Measurements from ENCODE around the gene CRADD.
"Not testable (repeated sequence)": the region's sequence is repeated elsewhere in the genome, so short reads cannot be mapped to it uniquely, and the experiment has no call there.

The CRADD gene

DNA sequence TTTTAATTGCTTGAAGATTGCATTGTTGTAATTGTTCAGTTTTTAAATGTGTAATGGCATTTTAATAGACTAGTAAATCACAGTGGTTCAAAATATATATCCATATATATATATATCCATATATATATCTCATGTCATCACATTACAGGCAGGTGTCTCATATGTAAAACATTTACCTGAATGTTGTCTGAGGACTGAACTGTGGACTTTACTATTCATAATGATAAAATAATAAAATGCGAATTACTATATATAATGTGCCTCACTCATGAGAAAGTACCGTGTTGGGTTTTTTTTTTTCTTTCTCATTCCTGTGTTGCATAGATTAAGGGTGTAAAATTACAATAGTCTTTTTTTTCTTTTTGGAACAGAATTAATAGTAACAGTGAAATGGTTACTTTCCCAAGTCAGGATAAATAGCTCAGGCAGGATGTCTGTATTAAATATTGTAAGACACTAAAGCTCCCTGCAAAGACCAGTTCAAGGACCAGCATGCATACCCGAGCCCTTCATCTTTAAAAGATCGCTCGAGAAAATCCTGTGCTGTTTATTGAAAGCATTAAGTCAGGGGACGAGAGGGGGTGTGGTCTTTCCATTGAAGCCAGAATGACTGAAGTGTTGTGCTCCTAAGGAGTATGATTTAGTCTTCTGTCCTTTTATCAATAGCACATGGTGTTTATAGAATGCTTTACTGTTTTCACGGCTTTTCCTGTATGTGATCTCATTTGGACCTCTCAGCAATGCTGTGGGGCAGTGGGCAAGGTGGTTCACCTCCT is 173.5 kb downstream of the CRADD start:
- no peak for DNase-seq

DNA sequence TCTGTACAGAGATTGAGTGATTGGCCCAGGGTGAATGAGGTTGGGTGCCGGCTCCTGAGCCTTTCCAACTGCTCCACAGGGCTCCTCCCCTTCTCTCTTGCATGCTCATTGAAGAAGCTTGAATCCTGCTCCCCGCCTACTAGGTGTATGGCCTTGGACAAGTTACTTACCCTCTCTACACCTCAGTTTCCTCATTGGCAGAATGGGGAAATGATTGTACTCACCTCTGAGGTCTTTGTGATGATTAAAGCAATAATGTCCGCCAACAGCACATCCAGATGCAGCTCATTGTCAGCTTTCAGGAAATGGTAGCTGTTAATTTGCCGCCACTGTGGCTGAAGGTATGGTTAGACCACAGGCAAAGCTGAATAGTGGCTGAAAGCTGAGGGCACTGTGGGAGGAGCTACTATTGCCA is 174.1 kb downstream of the CRADD start:
- peak; percentile 27 to 29 for DNase-seq

DNA sequence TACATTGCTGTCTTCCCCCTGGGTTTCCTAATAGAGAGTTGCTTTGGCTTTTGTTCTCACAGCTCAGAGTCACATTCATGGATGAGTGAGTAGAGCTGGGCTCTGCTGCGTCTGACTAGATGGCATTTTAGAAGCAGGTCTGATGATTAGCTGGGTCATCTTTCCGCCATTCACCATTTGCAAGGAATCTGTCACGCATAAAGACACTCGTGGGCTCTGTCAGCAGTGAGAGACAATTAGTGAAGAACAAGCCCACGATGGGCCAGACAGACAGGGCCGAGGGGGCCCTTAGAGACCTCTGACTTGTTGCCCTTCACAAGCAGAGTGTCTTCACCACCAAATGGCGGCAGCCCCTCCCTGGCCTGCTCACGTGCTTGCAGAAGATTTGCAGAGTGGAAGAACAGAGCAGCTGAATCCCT is 175.0 kb downstream of the CRADD start:
- DNase-seq: no peak

DNA sequence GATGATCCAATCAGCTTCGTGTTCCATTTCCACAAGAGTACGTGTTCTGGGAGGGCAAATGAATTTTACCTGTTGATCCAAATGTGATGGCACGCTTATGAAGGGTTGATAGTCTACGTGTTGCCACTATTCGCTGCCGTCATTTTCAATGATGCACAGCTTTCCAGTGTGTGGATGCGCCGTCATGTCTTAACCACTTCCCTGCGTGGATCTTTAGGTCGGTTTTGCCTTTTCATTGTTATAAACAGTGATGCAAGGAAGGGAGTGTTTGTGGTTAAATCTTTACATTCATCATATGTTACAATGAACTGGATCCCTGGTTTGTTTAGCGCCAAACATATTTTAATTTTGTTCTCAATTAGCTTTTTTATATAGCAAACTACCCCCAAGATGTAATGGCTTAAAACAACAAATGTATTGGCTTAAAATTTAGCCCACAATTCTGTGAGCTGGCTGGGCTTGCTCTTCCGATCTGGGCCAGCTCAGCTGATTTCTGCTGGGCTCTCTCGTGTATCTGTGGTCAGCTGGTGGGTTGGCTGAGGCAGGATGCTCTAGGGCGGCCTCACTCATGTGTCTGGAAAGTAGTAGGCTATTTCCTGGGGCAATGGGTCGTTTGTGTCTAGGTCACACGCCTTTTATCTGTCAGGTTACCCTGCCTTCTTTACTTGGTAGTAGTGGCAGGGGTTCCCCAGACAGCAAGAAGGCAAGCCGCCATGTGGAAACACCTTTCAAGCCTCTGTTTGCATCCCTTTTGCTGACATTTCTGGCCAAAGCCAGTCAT is 176.7 kb downstream of the CRADD start:
- DNase-seq: no peak

DNA sequence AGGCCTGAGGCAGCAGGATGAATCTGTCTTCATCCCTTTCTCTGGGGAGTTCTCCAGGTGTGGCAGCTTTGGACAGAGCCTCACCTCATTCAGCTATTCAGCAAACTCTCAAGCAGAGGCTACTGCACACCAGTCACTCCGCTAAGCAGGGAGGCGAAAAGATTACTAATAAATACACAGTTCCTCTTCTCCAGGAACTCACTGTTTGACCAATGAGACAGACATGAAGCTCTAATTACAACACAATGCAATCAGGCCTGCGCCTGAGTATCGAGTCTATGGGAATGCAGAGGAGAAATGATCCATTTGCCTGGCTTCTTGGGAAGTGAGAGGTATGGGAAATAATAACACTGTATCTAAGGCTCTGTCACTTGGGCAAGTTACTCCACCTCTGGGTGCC is 178.1 kb downstream of the CRADD start:
- DNase-seq: no peak

DNA sequence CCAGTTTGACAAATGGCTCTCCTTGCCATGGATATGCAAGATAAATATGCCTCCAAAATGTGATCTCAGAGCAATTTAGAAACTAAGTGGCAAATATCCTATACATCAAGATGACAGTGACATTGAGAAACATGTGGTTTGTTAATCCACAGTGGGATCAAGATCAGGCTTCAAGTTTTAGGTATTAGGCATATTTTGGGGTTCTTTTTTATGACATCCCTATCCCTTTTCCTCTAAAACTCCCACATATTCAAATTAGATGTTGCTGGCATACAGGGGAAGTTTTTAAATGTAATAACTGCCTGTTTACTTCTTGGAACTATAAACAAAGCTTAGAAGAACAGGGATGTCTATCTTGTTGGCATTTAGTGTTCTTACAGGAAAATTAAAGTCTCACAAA is 179.4 kb downstream of the CRADD start:
- no peak for DNase-seq

DNA sequence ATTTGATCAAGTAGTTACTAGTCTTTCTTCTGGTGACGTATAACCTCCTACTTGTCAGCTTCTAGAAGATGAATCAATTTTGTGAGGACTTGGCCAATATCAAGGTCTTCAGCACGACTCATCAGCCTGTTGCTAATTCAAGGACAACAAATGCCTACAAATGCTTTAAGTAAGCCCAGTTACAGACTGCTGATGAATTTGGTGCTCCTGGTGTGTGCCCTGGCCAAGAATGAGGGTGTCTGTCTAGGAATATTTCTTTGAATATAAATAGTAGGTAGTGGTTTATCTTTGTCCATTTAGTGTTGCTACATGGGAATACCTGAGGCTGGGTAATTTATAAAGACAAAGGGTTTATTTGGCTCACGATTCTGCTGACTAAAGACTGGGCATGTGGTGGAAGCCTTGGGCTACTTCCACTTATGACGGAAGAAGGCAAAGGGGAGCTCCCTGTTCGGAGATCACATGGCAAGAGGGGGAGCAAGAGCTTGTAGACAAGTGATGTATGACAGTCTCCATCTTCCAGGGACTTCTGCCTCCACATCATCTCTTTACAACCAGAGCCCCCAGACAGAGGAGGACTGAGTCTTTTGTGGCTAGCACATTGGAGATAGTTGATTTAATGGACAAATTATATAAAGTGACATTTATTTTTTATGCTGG is 180.2 kb downstream of the CRADD start:
- no peak for DNase-seq

DNA sequence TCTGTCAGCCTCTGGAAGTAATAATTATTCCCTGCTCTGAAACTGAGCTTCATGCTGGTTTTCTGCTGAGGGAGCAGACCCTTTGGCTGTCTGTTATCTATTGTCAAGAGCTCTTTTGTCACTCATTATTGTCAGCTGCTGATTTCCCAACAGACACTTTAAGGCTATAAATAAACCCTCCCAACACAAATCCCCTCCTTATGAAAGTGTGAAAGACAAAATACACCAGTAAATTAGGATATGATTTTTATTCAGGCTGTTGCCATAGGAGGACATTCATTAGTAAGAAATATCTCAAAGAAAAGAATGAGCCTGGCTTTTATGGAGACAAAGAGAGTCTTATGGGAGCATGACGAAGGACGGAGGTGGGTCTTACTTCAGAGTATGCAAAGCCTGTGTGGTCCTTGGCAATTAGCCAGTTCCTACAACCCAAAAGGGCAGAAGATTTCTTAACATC is 180.8 kb downstream of the CRADD start:
- DNase-seq: no peak

DNA sequence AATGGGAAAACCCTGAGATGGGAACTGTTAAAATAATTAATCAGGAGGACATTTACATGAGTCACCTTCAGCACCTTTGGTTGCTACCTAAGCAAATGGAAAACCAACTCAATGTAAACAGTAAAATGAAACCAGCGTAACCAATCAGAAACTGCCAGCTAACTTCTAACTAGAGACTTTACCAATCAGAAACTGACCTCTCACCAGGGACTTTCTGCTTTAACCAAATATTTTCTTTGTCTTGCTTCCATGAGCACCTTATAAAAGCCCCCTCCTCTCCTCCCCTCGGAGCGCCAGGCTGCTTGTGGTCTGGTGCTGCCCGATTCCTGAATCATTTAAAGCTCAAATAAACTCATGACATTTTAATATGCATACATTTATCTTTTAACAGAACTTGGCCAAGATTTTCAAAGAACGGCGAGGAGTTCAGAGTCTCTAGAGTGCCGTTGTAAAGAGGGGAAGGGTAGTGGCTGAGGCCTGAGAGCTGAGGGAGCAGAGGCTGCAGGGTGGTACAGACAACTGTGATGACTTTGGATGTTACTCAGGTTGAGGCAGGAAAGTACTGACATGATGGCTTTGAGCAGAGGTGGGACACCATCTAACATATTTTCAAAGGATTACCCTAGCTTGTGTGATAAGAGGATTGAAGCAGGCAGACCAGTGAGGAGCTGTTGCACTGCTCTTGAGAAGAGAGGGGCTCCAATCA is 183.6 kb downstream of the CRADD start:
- DNase-seq: no peak

DNA sequence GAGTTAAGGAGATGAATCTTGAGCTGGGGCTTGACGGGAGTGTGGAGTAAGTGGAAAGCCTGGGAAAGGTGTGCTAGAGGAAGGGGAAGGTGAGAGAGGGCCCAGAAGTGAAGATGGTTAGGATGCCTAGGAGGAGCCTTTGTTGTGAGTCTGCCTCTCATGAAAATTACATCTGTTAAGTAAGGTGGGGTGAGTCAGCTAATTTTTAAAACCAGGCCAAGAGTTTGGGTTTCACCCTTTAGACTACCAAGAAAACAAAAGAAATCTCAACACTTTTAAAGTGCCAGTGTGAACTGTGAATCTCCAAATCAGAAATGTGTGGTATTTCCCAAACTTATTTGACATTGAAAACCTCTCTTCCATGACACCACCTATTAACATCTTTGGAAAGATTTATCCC is 185.2 kb downstream of the CRADD start:
- no peak for DNase-seq

DNA sequence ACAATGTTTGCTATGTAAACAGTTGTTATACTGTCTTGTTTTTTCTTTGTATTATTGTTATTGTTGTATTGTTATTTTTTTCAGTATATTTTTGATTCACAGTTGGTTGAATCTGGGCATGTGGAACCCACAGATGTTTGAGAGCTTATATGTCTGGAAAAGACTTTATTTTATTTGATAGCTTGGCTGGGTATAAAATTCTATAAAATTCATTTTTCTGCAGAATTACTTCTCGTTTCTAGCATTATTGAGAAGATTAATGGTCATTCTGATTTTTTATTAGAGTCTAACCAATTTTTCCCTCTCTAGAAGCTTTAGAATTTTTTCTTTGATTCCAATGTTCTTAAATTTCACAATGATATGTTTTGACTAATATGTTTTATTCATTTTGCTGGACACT is 188.6 kb downstream of the CRADD start:
- no peak for DNase-seq

DNA sequence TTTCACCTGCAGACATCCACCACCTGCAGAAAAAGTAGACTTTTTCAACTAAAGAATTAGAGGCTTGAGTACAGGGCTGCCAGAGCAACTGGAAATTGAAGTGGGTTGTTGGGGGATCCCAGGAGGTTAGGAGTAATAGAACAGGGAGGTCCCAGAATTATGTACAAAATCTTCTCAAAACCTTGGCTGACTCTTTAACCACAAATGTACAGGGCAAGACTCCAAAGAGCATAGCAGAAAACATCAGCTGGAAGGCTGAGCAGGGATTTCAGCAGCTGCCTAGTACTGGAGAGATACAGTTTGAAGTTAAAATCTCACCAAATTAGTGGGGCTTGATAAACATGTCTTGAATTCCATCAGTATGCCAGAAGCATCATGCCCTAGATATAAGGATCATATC is 191.6 kb downstream of the CRADD start:
- DNase-seq: no peak

DNA sequence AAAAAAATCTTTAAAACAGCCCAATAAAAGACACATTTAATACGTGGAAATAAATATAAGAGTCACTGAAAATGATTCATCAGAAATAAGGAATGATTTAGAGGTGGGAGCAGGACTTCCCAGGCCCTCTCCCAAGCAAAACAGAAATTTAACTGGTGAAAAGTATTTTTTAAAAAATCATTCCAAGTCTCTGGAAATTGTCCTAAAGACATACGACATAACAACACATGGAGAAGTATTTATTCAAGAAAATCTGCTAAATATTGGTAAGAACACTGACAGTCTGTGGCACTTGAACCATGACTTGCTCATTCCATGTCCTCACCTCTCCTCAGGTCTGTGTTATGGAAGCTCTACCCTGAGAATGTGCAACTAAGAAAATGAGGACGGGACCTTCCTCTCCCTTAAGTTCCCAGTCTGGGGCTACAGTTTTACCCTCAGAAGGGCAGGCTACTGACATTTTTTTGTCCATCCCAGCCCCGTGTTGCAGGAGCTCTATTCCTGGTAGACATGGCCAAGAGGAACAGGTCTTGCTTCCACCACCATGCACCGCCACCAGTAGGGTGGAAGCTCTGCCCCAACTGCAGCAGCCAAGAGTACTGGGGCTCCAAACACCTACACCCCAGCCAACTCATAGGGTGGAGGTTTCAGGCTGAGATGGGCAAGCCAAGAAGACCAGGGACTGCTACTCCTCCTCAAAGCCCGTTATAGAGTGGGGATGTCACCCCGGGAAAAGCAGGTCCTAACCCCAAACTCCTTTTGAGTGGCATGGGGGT is 193.0 kb downstream of the CRADD start:
- DNase-seq: no peak

DNA sequence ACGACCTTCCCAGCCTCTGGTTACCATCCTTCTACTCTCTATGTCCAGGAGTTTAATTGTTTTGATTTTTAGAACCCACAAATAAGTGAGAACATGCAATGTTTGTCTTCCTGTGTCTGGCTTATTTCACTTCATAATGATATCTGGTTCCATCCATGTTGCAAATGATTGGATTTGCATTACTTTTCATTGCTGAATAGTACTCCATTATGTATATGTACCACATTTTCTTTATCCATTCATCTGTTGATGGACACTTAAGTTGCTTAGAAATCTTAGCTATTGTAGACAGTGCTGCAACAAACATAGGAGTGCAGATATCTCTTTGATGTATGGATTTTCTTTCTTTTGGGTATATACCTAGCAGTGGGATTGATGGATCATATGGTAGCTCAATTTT is 194.4 kb downstream of the CRADD start:
- not testable (repeated sequence) for DNase-seq

DNA sequence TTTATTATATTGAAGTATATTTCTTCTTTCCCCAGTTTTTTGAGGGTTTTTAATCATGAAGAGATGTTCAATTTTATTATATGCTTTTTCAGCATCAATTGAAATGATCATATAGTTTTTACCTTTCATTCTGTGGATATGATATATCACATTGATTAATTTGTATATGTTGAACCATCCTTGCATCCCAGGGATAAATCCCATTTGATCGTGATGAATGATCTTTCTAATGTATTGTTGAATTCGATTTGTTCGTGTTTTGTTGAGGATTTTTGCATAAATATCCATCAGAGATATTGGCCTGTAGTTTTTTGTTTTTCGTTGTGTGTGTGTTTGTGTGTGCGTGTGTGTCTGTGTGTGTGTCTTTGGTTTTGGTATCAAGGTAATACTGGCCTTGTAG is 196.4 kb downstream of the CRADD start:
- no peak for DNase-seq

DNA sequence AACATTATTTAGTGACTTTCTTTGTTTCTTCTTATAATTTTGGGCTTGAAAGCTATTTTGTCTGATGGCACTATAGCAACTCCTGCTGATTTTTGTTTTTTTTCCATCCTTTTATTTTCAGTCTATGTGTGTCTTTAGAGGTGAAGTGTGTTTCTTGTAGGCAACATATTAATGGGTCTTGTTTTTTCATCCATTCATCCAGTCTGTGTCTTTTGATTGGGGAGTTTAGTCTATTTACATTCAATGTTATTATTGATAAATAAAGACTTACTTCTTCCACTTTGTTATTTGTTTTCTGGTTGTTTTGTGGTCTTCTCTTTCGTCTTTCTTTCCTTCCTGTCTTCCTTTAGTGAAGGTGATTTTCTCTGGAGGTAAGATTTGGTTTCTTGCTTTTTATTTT is 198.0 kb downstream of the CRADD start:
- DNase-seq: no peak

DNA sequence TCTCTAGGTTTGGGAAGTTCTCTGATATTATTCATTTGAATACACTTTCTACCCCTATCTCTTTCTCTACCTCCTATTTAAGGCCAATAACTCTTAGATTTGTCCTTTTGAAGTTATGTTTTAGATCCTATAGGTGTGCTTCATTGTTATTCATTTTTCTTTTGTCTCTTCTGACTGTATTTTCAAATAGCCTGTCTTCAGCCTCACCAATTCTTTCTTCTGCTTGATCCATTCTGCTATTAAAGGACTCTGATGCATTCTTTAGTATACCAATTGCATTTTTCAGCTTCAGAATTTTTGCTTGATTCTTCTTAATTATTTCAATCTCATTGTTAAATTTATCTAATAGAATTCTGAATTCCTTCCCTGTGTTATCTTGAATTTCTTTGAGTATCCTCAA is 199.2 kb downstream of the CRADD start:
- no peak for DNase-seq

DNA sequence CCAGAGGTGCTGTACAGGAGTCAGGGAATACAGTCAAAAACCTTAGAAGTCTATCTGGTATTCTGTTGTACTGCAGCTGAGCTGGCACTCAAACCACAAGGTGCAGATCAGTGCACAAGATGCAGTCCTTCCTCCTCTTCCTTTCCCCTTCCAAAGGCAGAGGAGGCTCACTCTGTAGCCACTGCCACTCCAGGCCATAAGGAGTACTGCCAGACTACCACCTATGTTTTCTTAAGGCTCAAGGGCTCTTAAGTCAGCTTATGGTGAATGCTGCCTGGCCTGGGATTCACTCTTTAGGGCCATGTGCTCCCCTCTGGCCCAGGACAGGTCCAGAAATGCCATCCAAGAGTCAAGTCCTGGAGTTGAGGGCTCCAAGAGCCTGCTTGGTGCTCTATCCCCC is 200.3 kb downstream of the CRADD start:
- DNase-seq: no peak

DNA sequence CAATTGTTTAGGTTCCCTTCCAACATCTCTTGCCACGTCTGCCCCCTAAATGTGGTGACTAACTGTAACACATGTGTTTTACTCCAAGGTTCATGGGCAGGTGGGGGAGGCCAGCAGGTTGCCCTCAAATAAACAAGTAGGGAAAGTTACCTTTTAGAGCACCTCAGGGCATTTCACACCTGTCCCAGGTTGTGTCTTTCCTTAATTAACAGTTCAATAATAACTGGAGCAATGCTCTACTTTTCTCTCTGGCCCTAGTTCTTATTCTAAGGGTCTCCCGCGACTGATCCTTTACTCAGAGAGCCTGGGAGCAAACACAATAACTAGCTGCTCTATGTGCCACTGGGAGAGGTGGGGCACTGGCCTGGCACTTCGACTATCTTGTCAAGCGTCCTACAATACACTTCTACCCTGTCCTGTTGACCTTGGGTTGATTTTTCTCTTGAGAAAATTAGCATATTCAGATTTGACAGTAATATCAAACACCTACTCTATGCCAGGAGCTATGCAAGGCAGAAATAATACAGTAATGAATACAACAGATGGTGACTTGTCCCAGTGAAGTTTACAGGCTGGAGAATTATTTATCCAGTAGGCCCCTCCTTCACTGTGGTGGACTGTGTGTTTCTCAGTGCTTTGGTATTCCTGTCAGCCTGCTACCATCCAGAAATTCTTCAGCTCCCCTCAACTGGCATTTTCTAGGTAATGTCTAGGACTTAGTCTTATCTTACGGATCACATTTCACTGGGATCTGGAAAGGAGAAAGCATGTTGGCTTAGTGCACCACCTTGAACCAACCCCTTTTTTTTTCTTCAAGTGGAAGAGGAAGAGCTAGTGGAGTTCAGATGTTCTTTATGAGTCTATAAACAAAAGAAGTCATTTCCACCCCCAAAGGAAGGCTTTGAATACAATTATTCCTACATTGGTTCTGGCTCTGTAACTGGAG is 202.6 kb downstream of the CRADD start:
- DNase-seq: no peak

DNA sequence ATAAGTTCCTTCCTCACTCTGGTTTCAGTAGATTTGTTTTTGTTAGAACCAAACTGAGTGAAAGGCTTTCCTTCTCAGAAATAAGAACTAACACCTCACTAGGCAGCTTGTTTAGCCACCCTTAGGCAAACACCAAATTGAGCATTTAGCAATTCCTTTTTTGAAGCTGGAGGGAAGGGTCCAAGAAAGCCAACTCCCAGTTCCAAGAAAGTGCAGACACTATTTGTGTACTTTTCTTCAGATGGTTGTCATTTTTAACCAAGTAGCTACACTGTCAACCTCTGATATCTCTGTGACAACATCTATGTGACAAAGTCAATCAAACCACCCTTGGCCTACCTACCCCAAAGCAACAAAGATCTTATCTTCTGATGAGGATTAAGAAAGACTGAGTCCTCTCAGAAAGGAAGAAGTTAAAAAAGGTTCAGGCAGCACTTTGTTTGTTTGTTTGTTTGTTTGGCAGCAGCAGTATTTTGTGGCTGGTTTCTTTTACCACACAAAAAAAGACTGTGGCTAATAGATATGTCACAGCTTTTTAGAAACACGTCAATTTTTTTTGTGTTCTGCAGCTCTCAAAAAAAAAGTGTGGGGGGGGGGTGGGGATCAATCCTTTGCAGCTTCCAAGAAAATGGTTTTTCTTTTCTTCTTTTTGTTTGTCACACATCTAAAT is 203.8 kb downstream of the CRADD start:
- no peak for DNase-seq

DNA sequence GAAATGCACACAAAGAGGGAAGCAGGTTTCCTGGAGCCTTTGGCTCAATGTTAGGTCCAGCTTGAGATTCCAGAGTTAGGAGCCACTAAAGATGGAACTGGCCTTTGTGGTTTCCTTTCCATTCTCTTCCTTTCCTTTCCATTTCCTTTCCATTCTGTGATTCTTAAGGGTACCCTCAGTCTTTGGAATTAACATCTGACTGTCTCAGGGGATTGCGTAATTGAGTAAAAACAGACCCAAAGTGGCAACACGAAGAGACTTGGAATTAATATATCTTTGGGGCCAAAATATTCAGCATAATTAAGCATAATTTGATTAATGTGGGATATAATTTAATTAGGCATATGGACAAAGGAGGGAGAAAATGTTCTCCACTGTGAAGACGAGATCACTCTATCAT is 205.6 kb downstream of the CRADD start:
- DNase-seq: no peak

Data from activated T-cell treated with anti-CD3 and anti-CD28 coated beads, Interleukin-2, amount 50 U/mL, for 48 hours (primary cell).